CD4-positive, alpha-beta memory T cell (primary cell): Measurements from ENCODE around the gene CYB5R4. TPM values are rescaled to one million over a fixed set of nuclear protein-coding genes. Genes with fewer than 3 reads are reported as not detected.

Source experiments
- CTCF ChIA-PET: fragments of 350-600 bp; sonication (Branson Sonifier 250); formaldehyde crosslinking; loops from one replicate; lab custom pipeline; 2021; ENCODE audit warnings: inconsistent platforms; ENCODE audit not compliant: partially characterized antibody; lab: Charles Lee
- POLR2A ChIA-PET: fragments of 350-600 bp; sonication (Branson Sonifier 250); formaldehyde crosslinking; loops from one replicate; lab custom pipeline; 2021; ENCODE audit not compliant: partially characterized antibody; lab: Charles Lee
- DNase-seq, 5 donors: peaks; one replicate each; pipeline versions ENCODE4 v3.0.0 to v3.0.0-alpha.2; 2020 to 2022; ENCODE audit warnings: mixed read lengths in 1 of 5
- H3K27ac ChIP-seq: one replicate; pipeline ENCODE4 v1.7.0; 2013; ENCODE audit warnings: low read depth, low read length
- H3K27me3 ChIP-seq: 2 replicates; pipeline ENCODE4 v1.7.0; 2013; ENCODE audit warnings: mild to moderate bottlenecking, low read length, moderate library complexity; ENCODE audit not compliant: insufficient read depth
- H3K36me3 ChIP-seq: 2 replicates; pipeline ENCODE4 v1.7.0; 2013; ENCODE audit warnings: mild to moderate bottlenecking, low read length, moderate library complexity; ENCODE audit not compliant: insufficient read depth
- H3K4me1 ChIP-seq: 2 replicates; pipeline ENCODE4 v1.7.0; 2013; ENCODE audit warnings: mild to moderate bottlenecking, low read length, moderate library complexity; ENCODE audit not compliant: insufficient read depth
- H3K4me3 ChIP-seq, 2 donors: one replicate each; pipeline ENCODE4 v1.7.0; 2013; ENCODE audit warnings: low read length in 2 of 2, mild to moderate bottlenecking in 1 of 2
- H3K9me3 ChIP-seq, 2 donors: one replicate each; pipeline ENCODE4 v1.7.0; 2013; ENCODE audit warnings: low read length in 2 of 2, control low read depth in 1 of 2; ENCODE audit not compliant: control insufficient read depth in 1 of 2
- H3K27ac Mint-ChIP-seq, 7 donors: one replicate each; pipeline ENCODE4 v1.8.0; 2020 to 2021; ENCODE audit warnings: mixed read lengths in 7 of 7, mild to moderate bottlenecking in 6 of 7, inconsistent platforms in 3 of 7, moderate library complexity in 3 of 7
- H3K27me3 Mint-ChIP-seq, 2 donors: one replicate each; pipeline ENCODE4 v1.8.0; 2020 to 2021; ENCODE audit warnings: mixed read lengths in 2 of 2
- H3K36me3 Mint-ChIP-seq, 2 donors: one replicate each; pipeline ENCODE4 v1.8.0; 2020 to 2021; ENCODE audit warnings: mixed read lengths in 2 of 2, inconsistent platforms in 1 of 2, mild to moderate bottlenecking in 1 of 2
- H3K4me1 Mint-ChIP-seq, 4 donors: one replicate each; pipeline ENCODE4 v1.8.0; 2020 to 2021; ENCODE audit warnings: mixed read lengths in 4 of 4, mild to moderate bottlenecking in 1 of 4
- H3K4me3 Mint-ChIP-seq, 8 donors: one replicate each; pipeline ENCODE4 v1.8.0; 2020 to 2021; ENCODE audit warnings: mixed read lengths in 8 of 8, mild to moderate bottlenecking in 7 of 8, moderate library complexity in 6 of 8, inconsistent platforms in 3 of 8
- H3K9me3 Mint-ChIP-seq, 8 donors: one replicate each; pipeline ENCODE4 v1.8.0; 2020 to 2021; ENCODE audit warnings: mixed read lengths in 8 of 8, mild to moderate bottlenecking in 5 of 8, inconsistent platforms in 3 of 8, moderate library complexity in 1 of 8
- intact Hi-C: fragments of 100-400 bp; cut with micrococcal nuclease; formaldehyde crosslinking; loops from one replicate; pipeline ENCODE4 v1.15.1; 2023
- polyA plus RNA-seq, 2 donors: library from polyadenylated mRNA; unstranded; fragments of 300-500 nt; fragmentation: Illumina TruSeq; gene quantifications; one replicate each; pipeline ENCODE4 v1.2.3, GENCODE V29; 2021
- total RNA-seq, 2 experiments: library from RNA; stranded (reverse); gene quantifications; one replicate each; pipeline ENCODE4 v1.2.3, GENCODE V29; 2021

Gene CYB5R4
- total and polyA plus RNA-seq, 4 experiments from 2014 or later: 24.0 to 45.2 (median 29.1) TPM

- no peak overlapping the region for H3K27ac ChIP-seq
- Mint-ChIP-seq H3K27me3 (peaks cover 4 to 8% of the 10 kb centered on the region in 2 donors), H3K9me3 (peaks cover 0 to 9% (median 3%) of the 10 kb centered on the region in 8 donors), H3K4me3 (no peak overlapping the region), H3K4me1 (no peaks in the 10 kb centered on the region), H3K27ac (no peak overlapping the region), H3K36me3 (peaks cover 0 to under 1% of the 10 kb centered on the region in 2 donors)
- intact Hi-C loops: no loop called here
- H3K4me3 ChIP-seq: no peak overlapping the region
- no peak for DNase-seq
- H3K27me3 ChIP-seq: no peaks in the 10 kb centered on the region
- CTCF ChIA-PET: no interaction called here
- H3K4me1 ChIP-seq: no peaks in the 10 kb centered on the region
- H3K9me3 ChIP-seq: no peaks in the 10 kb centered on the region
- no peaks in the 10 kb centered on the region for H3K36me3 ChIP-seq
- POLR2A ChIA-PET: no interaction called here
Measured at GRCh38 chr6:84001119-84001518, 141.6 kb downstream of the CYB5R4 start.

- H3K27me3 Mint-ChIP-seq: peaks cover 4 to 11% of the 10 kb centered on the region in 2 donors
- Histone ChIP-seq H3K27ac (no peak overlapping the region), H3K4me1 (no peaks in the 10 kb centered on the region), H3K9me3 (no peaks in the 10 kb centered on the region), H3K27me3 (no peaks in the 10 kb centered on the region), H3K36me3 (no peaks in the 10 kb centered on the region), H3K4me3 (no peak overlapping the region)
- intact Hi-C loops: no loop called here
- CTCF ChIA-PET: no interaction called here
- DNase-seq: no peak
- no peaks in the 10 kb centered on the region for H3K4me1 Mint-ChIP-seq
- H3K4me3 Mint-ChIP-seq: no peak overlapping the region
- H3K36me3 Mint-ChIP-seq: no peaks in the 10 kb centered on the region
- POLR2A ChIA-PET: no interaction called here
- no peak overlapping the region for H3K27ac Mint-ChIP-seq
- H3K9me3 Mint-ChIP-seq: peaks cover 0 to 2% (median 0%) of the 10 kb centered on the region in 8 donors
Measured at GRCh38 chr6:84002226-84002625, 142.7 kb downstream of the CYB5R4 start.

- CTCF ChIA-PET: no interaction called here
- Histone ChIP-seq H3K4me1 (no peaks in the 10 kb centered on the region), H3K4me3 (no peak overlapping the region), H3K9me3 (no peaks in the 10 kb centered on the region), H3K27me3 (no peaks in the 10 kb centered on the region), H3K27ac (no peak overlapping the region), H3K36me3 (no peaks in the 10 kb centered on the region)
- no peaks in the 10 kb centered on the region for H3K9me3 Mint-ChIP-seq
- H3K4me3 Mint-ChIP-seq: no peak overlapping the region
- intact Hi-C loops: no loop called here
- POLR2A ChIA-PET: no interaction called here
- no peak overlapping the region for H3K27ac Mint-ChIP-seq
- no peaks in the 10 kb centered on the region for H3K36me3 Mint-ChIP-seq
- H3K27me3 Mint-ChIP-seq: peaks cover 4 to 11% of the 10 kb centered on the region in 2 donors
- no peaks in the 10 kb centered on the region for H3K4me1 Mint-ChIP-seq
- no peak for DNase-seq
Measured at GRCh38 chr6:84003131-84003530, 143.6 kb downstream of the CYB5R4 start.

GRCh38 chr6:84003654-84004053 is 144.2 kb downstream of the CYB5R4 start:
- intact Hi-C loops: no loop called here
- Histone ChIP-seq H3K27ac (no peak overlapping the region), H3K9me3 (no peaks in the 10 kb centered on the region), H3K27me3 (no peaks in the 10 kb centered on the region), H3K4me3 (no peak overlapping the region), H3K4me1 (no peaks in the 10 kb centered on the region), H3K36me3 (no peaks in the 10 kb centered on the region)
- DNase-seq: no peak
- H3K27me3 Mint-ChIP-seq: peaks cover 4 to 11% of the 10 kb centered on the region in 2 donors
- H3K36me3 Mint-ChIP-seq: no peaks in the 10 kb centered on the region
- ChIA-PET POLR2A (no interaction called here), CTCF (no interaction called here)
- no peak overlapping the region for H3K27ac Mint-ChIP-seq
- H3K4me1 Mint-ChIP-seq: no peaks in the 10 kb centered on the region
- H3K4me3 Mint-ChIP-seq: no peak overlapping the region
- H3K9me3 Mint-ChIP-seq: no peaks in the 10 kb centered on the region

- H3K36me3 ChIP-seq: no peaks in the 10 kb centered on the region
- Mint-ChIP-seq H3K4me1 (no peaks in the 10 kb centered on the region), H3K4me3 (no peak overlapping the region), H3K9me3 (no peaks in the 10 kb centered on the region), H3K36me3 (no peaks in the 10 kb centered on the region), H3K27me3 (peaks cover 7 to 17% of the 10 kb centered on the region in 2 donors), H3K27ac (no peak overlapping the region)
- no peak overlapping the region for H3K4me3 ChIP-seq
- ChIA-PET CTCF (no interaction called here), POLR2A (no interaction called here)
- H3K4me1 ChIP-seq: no peaks in the 10 kb centered on the region
- no peaks in the 10 kb centered on the region for H3K9me3 ChIP-seq
- no peaks in the 10 kb centered on the region for H3K27me3 ChIP-seq
- intact Hi-C loops: no loop called here
- no peak for DNase-seq
- H3K27ac ChIP-seq: no peak overlapping the region
Measured at GRCh38 chr6:84007871-84008270, 148.4 kb downstream of the CYB5R4 start.

GRCh38 chr6:84013354-84013753 is 153.9 kb downstream of the CYB5R4 start:
- ChIA-PET POLR2A (no interaction called here), CTCF (no interaction called here)
- Histone ChIP-seq H3K4me1 (no peaks in the 10 kb centered on the region), H3K4me3 (no peak overlapping the region), H3K27me3 (no peaks in the 10 kb centered on the region), H3K36me3 (no peaks in the 10 kb centered on the region), H3K27ac (no peak overlapping the region), H3K9me3 (no peaks in the 10 kb centered on the region)
- Mint-ChIP-seq H3K4me1 (no peaks in the 10 kb centered on the region), H3K27ac (no peak overlapping the region), H3K9me3 (no peaks in the 10 kb centered on the region), H3K27me3 (peaks cover 10 to 13% of the 10 kb centered on the region in 2 donors), H3K36me3 (no peaks in the 10 kb centered on the region), H3K4me3 (no peak overlapping the region)
- DNase-seq: no peak
- intact Hi-C loops: no loop called here

- peaks cover 10 to 12% of the 10 kb centered on the region in 2 donors for H3K27me3 Mint-ChIP-seq
- intact Hi-C loops: no loop called here
- POLR2A ChIA-PET: no interaction called here
Measured at GRCh38 chr6:84013931-84014330, 154.4 kb downstream of the CYB5R4 start.

GRCh38 chr6:84016029-84016428 is 156.5 kb downstream of the CYB5R4 start:
- Mint-ChIP-seq H3K27ac (no peak overlapping the region), H3K36me3 (no peaks in the 10 kb centered on the region), H3K4me3 (no peak overlapping the region), H3K4me1 (no peaks in the 10 kb centered on the region), H3K9me3 (no peaks in the 10 kb centered on the region), H3K27me3 (peaks cover 2 to 6% of the 10 kb centered on the region in 2 donors)
- POLR2A ChIA-PET: no interaction called here
- CTCF ChIA-PET: no interaction called here
- DNase-seq: no peak
- H3K9me3 ChIP-seq: no peaks in the 10 kb centered on the region
- H3K27me3 ChIP-seq: no peaks in the 10 kb centered on the region
- H3K27ac ChIP-seq: no peak overlapping the region
- no peak overlapping the region for H3K4me3 ChIP-seq
- intact Hi-C loops: no loop called here
- no peaks in the 10 kb centered on the region for H3K4me1 ChIP-seq
- H3K36me3 ChIP-seq: no peaks in the 10 kb centered on the region

More at GRCh38 chr6:84013931-84014330, 154.4 kb downstream of the CYB5R4 start:
- Mint-ChIP-seq H3K27ac (no peak overlapping the region), H3K4me3 (no peak overlapping the region), H3K4me1 (no peaks in the 10 kb centered on the region), H3K36me3 (no peaks in the 10 kb centered on the region), H3K9me3 (no peaks in the 10 kb centered on the region)
- Histone ChIP-seq H3K27ac (no peak overlapping the region), H3K4me1 (no peaks in the 10 kb centered on the region), H3K36me3 (no peaks in the 10 kb centered on the region), H3K4me3 (no peak overlapping the region), H3K9me3 (no peaks in the 10 kb centered on the region), H3K27me3 (no peaks in the 10 kb centered on the region)
- no peak for DNase-seq
- CTCF ChIA-PET: no interaction called here
